HepG2 (cell line): ENCODE measurements around the gene MICAL3. TPM values are rescaled to one million over a fixed set of nuclear protein-coding genes. Genes with fewer than 3 reads are reported as not detected.

Experiments
- ETV6 ChIP-seq: sonication (generic); formaldehyde crosslinking; conservative IDR thresholded peaks from 2 replicates; pipeline ENCODE4 v1.4.0; 2020; ENCODE audit warnings: missing genetic modification reagents
- EZH2 ChIP-seq: conservative IDR thresholded peaks from 2 replicates; pipeline ENCODE4 v1.6.1; 2012; ENCODE audit warnings: mild to moderate bottlenecking, low read depth, low read length, moderate library complexity
- GLI4 ChIP-seq: sonication (generic); formaldehyde crosslinking; IDR thresholded peaks from 2 replicates; pipeline ENCODE4 v1.5.1; 2020; ENCODE audit warnings: missing genetic modification reagents, mild to moderate bottlenecking, moderate library complexity, borderline replicate concordance
- KDM5B ChIP-seq: sonication (generic); formaldehyde crosslinking; IDR thresholded peaks from 2 replicates; pipeline ENCODE4 v1.4.0; 2020; ENCODE audit warnings: missing genetic modification reagents, mild to moderate bottlenecking, borderline replicate concordance
- NFKB2 ChIP-seq: sonication (generic); formaldehyde crosslinking; IDR thresholded peaks from 2 replicates; pipeline ENCODE4 v1.4.0; 2020; ENCODE audit warnings: missing genetic modification reagents, borderline replicate concordance
- NFKBIZ ChIP-seq: IDR thresholded peaks from 2 replicates; pipeline ENCODE4 v1.6.1; 2018; ENCODE audit warnings: missing genetic modification reagents, missing compliant biosample characterization
- NONO ChIP-seq, 2 experiments: fragments of 450-650 bp in 1 of 2; sonication (generic) in 1 of 2; formaldehyde crosslinking in 1 of 2; IDR thresholded peaks in 1 of 2; conservative IDR thresholded peaks in 1 of 2; 2 replicates each; pipeline versions ENCODE4 v1.6.1 to v1.8.0; 2017 to 2022; ENCODE audit warnings: mild to moderate bottlenecking in 1 of 2, missing genetic modification reagents in 1 of 2, moderate library complexity in 1 of 2
- PCBP1 ChIP-seq: fragments of 200-400 bp; formaldehyde crosslinking; IDR thresholded peaks from 2 replicates; pipeline ENCODE4 v1.6.1; 2017; ENCODE audit warnings: mild to moderate bottlenecking, low read depth, low read length, borderline replicate concordance
- POLR2AphosphoS5 ChIP-seq: IDR thresholded peaks from 2 replicates; pipeline ENCODE4 v1.6.1; 2012; ENCODE audit warnings: low read depth, low read length
- PRDM15 ChIP-seq: sonication (generic); formaldehyde crosslinking; IDR thresholded peaks from 2 replicates; pipeline ENCODE4 v1.4.0; 2020; ENCODE audit warnings: missing genetic modification reagents
- RFXANK ChIP-seq: IDR thresholded peaks from 2 replicates; pipeline ENCODE4 v1.6.1; 2016
- RNF2 ChIP-seq: fragments of 450-650 bp; conservative IDR thresholded peaks from 2 replicates; pipeline ENCODE4 v1.6.1; 2016; ENCODE audit warnings: low read depth
- RXRA ChIP-seq: sonication (generic); formaldehyde crosslinking; IDR thresholded peaks from 2 replicates; pipeline ENCODE4 v1.5.1; 2020; ENCODE audit warnings: missing genetic modification reagents
- TFE3 ChIP-seq: IDR thresholded peaks from 2 replicates; pipeline ENCODE4 v1.6.1; 2016
- THAP11 ChIP-seq: IDR thresholded peaks from 2 replicates; pipeline ENCODE4 v1.6.1; 2016; ENCODE audit warnings: missing biosample characterization, missing genetic modification reagents
- ZBTB42 ChIP-seq: sonication (generic); formaldehyde crosslinking; IDR thresholded peaks from 2 replicates; pipeline ENCODE4 v1.5.0; 2020; ENCODE audit warnings: mild to moderate bottlenecking, missing genetic modification reagents
- ZNF260 ChIP-seq: sonication (generic); formaldehyde crosslinking; IDR thresholded peaks from 2 replicates; pipeline ENCODE4 v1.4.0; 2020; ENCODE audit warnings: missing genetic modification reagents, low read depth, mild to moderate bottlenecking, borderline replicate concordance
- ZNF282 ChIP-seq: fragments of 450-650 bp; IDR thresholded peaks from 2 replicates; pipeline ENCODE4 v1.6.1; 2018; ENCODE audit not compliant: partially characterized antibody
- ZNF326 ChIP-seq: sonication (generic); formaldehyde crosslinking; IDR thresholded peaks from 2 replicates; pipeline ENCODE4 v1.4.0; 2020; ENCODE audit warnings: missing genetic modification reagents, borderline replicate concordance
- ZNF737 ChIP-seq: sonication (generic); formaldehyde crosslinking; IDR thresholded peaks from 2 replicates; pipeline ENCODE4 v1.5.0; 2020; ENCODE audit warnings: missing genetic modification reagents, mild to moderate bottlenecking, borderline replicate concordance
- ZNF772 ChIP-seq: sonication (generic); formaldehyde crosslinking; IDR thresholded peaks from 2 replicates; pipeline ENCODE4 v1.5.0; 2020; ENCODE audit warnings: mild to moderate bottlenecking, missing genetic modification reagents
- ZNF777 ChIP-seq: sonication (generic); formaldehyde crosslinking; IDR thresholded peaks from 2 replicates; pipeline ENCODE4 v1.4.0; 2020; ENCODE audit warnings: missing genetic modification reagents
- ZSCAN20 ChIP-seq: sonication (generic); formaldehyde crosslinking; IDR thresholded peaks from 2 replicates; pipeline ENCODE4 v1.4.0; 2020; ENCODE audit warnings: missing genetic modification reagents, mild to moderate bottlenecking, borderline replicate concordance
- ZSCAN30 ChIP-seq: sonication (generic); formaldehyde crosslinking; IDR thresholded peaks from 2 replicates; pipeline ENCODE4 v1.5.0; 2020; ENCODE audit warnings: mild to moderate bottlenecking, missing genetic modification reagents
- ZSCAN31 ChIP-seq: sonication (generic); formaldehyde crosslinking; IDR thresholded peaks from 2 replicates; pipeline ENCODE4 v1.5.0; 2020; ENCODE audit warnings: low read depth, mild to moderate bottlenecking, missing genetic modification reagents
- ZSCAN9 ChIP-seq: IDR thresholded peaks from 2 replicates; pipeline ENCODE4 v1.6.1; 2016; ENCODE audit warnings: borderline replicate concordance
- polyA plus RNA-seq, 8 experiments: library from polyadenylated mRNA; depleted of rRNA in 3 of 8; stranded (reverse) in 7 of 8; unstranded in 1 of 8; fragments of >200 nt; fragmentation: Illumina TruSeq in 4 of 8; extraction: Trizol in 4 of 8; gene quantifications; 2 replicates each; pipeline versions ENCODE4 v1.2.1 to v1.2.3, GENCODE V29; 2011 to 2016; ENCODE audit warnings: low read depth in 4 of 8, missing spikeins in 1 of 8, mixed read lengths in 1 of 8; ENCODE audit not compliant: insufficient read depth in 1 of 8
- total RNA-seq, 5 experiments: library from RNA; depleted of rRNA; stranded (reverse); fragments of >200 nt; fragmentation: Illumina TruSeq; extraction: Trizol; gene quantifications; 2 replicates each; pipeline ENCODE4 v1.2.3, GENCODE V29; 2016; ENCODE audit warnings: low read depth in 1 of 5
- TF ChIP-seq, protein P1 (sequence below): sonication (generic); formaldehyde crosslinking; IDR thresholded peaks from 2 replicates; pipeline ENCODE4 v1.5.0; 2020; ENCODE audit warnings: missing genetic modification reagents

MICAL3 gene
- total and polyA plus RNA-seq, 2 of the 13 experiments (the other 11 are each of a cell fraction or from before 2014, with no cell fraction given) = 5.3 to 12.5 TPM

- TF ChIP-seq ZNF260 (CRISPR knock-in tag) (no peak), THAP11 (peak; percentile 64), ZNF737 (no peak), ZNF772 (CRISPR knock-in tag) (no peak), TFE3 (CRISPR knock-in tag) (peak; percentile 94), GLI4 (CRISPR knock-in tag) (no peak), ZSCAN30 (CRISPR knock-in tag) (no peak), POLR2AphosphoS5 (no peak), ETV6 (CRISPR knock-in tag) (no peak), ZSCAN9 (CRISPR knock-in tag) (0 out of 2 replicates have a peak, but pooled peaks have one; percentile 22), EZH2 (no peak), PCBP1 (no peak), NFKB2 (CRISPR knock-in tag) (no peak), ZSCAN31 (no peak), ZNF326 (CRISPR knock-in tag) (no peak), NONO (IDR thresholded peaks at IDR 0.05) (no peak), NONO (CRISPR knock-in tag; conservative IDR thresholded peaks at IDR 0.05) (no peak), ZSCAN20 (CRISPR knock-in tag) (no peak), RFXANK (CRISPR knock-in tag) (no peak), RNF2 (no peak), PRDM15 (CRISPR knock-in tag) (no peak), RXRA (peak; percentile 86), ZNF282 (no peak), KDM5B (CRISPR knock-in tag) (peak; percentile 70; the same call in 1 of the 2 replicates), ZBTB42 (no peak), ZNF777 (CRISPR knock-in tag) (no peak), NFKBIZ (0 out of 2 replicates have a peak, but pooled peaks have one; percentile 27)
- TF ChIP-seq, protein P1, sequence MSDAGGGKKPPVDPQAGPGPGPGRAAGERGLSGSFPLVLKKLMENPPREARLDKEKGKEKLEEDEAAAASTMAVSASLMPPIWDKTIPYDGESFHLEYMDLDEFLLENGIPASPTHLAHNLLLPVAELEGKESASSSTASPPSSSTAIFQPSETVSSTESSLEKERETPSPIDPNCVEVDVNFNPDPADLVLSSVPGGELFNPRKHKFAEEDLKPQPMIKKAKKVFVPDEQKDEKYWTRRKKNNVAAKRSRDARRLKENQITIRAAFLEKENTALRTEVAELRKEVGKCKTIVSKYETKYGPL (CRISPR knock-in tag) = no peak
Measured at GRCh38 chr22:18044548-18045271, 20.3 kb upstream of the MICAL3 start (continued).
